GM23248 (cell line): Measurements from ENCODE around the gene MPPED2.

Experiments
- EZH2 ChIP-seq: fragments of 200-600 bp; sonication (generic); IDR thresholded peaks from 2 replicates; pipeline ENCODE4 v1.6.1; 2018; ENCODE audit warnings: antibody characterized with exemption, mild to moderate bottlenecking; ENCODE audit not compliant: insufficient read depth, poor library complexity, severe bottlenecking
- EZH2phosphoT487 ChIP-seq: fragments of 200-600 bp; sonication (generic); IDR thresholded peaks from 2 replicates; pipeline ENCODE4 v1.6.1; 2018; ENCODE audit warnings: antibody characterized with exemption, moderate library complexity, mild to moderate bottlenecking, low read depth; ENCODE audit not compliant: insufficient read depth

DNA sequence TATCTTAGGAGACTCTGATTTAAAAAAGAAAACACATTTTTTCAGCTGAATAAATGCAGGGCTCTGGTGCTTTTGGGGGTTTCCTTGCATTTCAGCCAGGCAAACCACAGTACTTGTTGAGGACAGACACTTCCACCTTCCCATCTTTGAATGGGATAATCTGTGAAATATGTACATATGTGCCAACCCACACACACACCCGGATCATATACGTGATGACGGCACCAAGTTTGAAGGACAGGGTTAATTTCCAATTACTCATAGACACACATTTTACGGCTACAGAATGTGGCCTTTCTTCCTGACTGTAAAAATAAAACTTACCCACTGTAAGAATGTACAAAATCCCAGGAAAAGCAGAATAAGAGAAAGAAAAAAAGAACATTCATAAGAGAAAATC is 104.4 kb downstream of the MPPED2 start:
- no peak for TF ChIP-seq EZH2phosphoT487
- no peak for TF ChIP-seq EZH2
